Naive thymus-derived CD4-positive, alpha-beta T cell (primary cell): ENCODE measurements around the gene NEK7. TPM values are rescaled to one million over a fixed set of nuclear protein-coding genes. Genes with fewer than 3 reads are reported as not detected.

Experiments used
- ATAC-seq: fragments of 150-1000 bp; cut with Tn5 transposase; 2 replicates; pipeline ENCODE4 v1.10.0; 2021; ENCODE audit warnings: mild to moderate bottlenecking, moderate library complexity
- CTCF ChIA-PET: fragments of 350-600 bp; sonication (Branson Sonifier 250); formaldehyde crosslinking; loops from one replicate; lab custom pipeline; 2021; ENCODE audit warnings: antibody characterized with exemption; lab: Charles Lee
- POLR2A ChIA-PET: fragments of 350-600 bp; sonication (Branson Sonifier 250); formaldehyde crosslinking; loops from one replicate; lab custom pipeline; 2021; ENCODE audit warnings: antibody characterized with exemption, inconsistent platforms; lab: Charles Lee
- DNase-seq, 9 donors: peaks; one replicate each; pipeline versions ENCODE4 v3.0.0 to v3.0.0-alpha.2; 2020 to 2022; ENCODE audit warnings: mixed read lengths in 1 of 9
- H3K27ac ChIP-seq: one replicate; pipeline ENCODE4 v1.7.0; 2013; ENCODE audit warnings: mild to moderate bottlenecking, low read depth, low read length, moderate library complexity
- H3K27me3 ChIP-seq, 2 donors: one replicate each; pipeline ENCODE4 v1.7.0; 2013; ENCODE audit warnings: low read length in 2 of 2, mild to moderate bottlenecking in 2 of 2, moderate library complexity in 2 of 2; ENCODE audit not compliant: control insufficient read depth in 2 of 2, insufficient read depth in 2 of 2
- H3K36me3 ChIP-seq, 3 experiments: 1 replicate in 2 of 3; 2 replicates in 1 of 3; pipeline ENCODE4 v1.7.0; 2013; ENCODE audit warnings: low read length in 3 of 3, mild to moderate bottlenecking in 3 of 3, moderate library complexity in 1 of 3; ENCODE audit not compliant: insufficient read depth in 3 of 3, control insufficient read depth in 2 of 3
- H3K4me1 ChIP-seq, 2 donors: one replicate each; pipeline ENCODE4 v1.7.0; 2013; ENCODE audit warnings: low read length in 2 of 2, mild to moderate bottlenecking in 2 of 2, moderate library complexity in 1 of 2; ENCODE audit not compliant: control insufficient read depth in 2 of 2, insufficient read depth in 2 of 2
- H3K4me3 ChIP-seq: 2 replicates; pipeline ENCODE4 v1.7.0; 2013; ENCODE audit warnings: mild to moderate bottlenecking, low read length
- H3K9me3 ChIP-seq, 3 experiments: 1 replicate in 2 of 3; 2 replicates in 1 of 3; pipeline ENCODE4 v1.7.0; 2013; ENCODE audit warnings: low read length in 3 of 3; ENCODE audit not compliant: control insufficient read depth in 2 of 3
- H3K27ac Mint-ChIP-seq, 9 donors: one replicate each; pipeline ENCODE4 v1.8.0; 2020 to 2022; ENCODE audit warnings: mixed read lengths in 9 of 9, mild to moderate bottlenecking in 8 of 9, moderate library complexity in 5 of 9, inconsistent platforms in 2 of 9
- H3K27me3 Mint-ChIP-seq, 5 donors: one replicate each; pipeline ENCODE4 v1.8.0; 2021 to 2022; ENCODE audit warnings: mixed read lengths in 5 of 5, mild to moderate bottlenecking in 1 of 5
- H3K36me3 Mint-ChIP-seq, 5 donors: one replicate each; pipeline ENCODE4 v1.8.0; 2020 to 2022; ENCODE audit warnings: mixed read lengths in 5 of 5, mild to moderate bottlenecking in 3 of 5, inconsistent platforms in 1 of 5
- H3K4me1 Mint-ChIP-seq, 7 donors: one replicate each; pipeline ENCODE4 v1.8.0; 2020 to 2022; ENCODE audit warnings: mixed read lengths in 7 of 7, mild to moderate bottlenecking in 3 of 7, inconsistent platforms in 1 of 7
- H3K4me3 Mint-ChIP-seq, 10 donors: one replicate each; pipeline ENCODE4 v1.8.0; 2020 to 2022; ENCODE audit warnings: mild to moderate bottlenecking in 10 of 10, mixed read lengths in 10 of 10, moderate library complexity in 6 of 10, inconsistent platforms in 2 of 10
- H3K9me3 Mint-ChIP-seq, 11 donors: one replicate each; pipeline ENCODE4 v1.8.0; 2020 to 2022; ENCODE audit warnings: mixed read lengths in 11 of 11, mild to moderate bottlenecking in 4 of 11, inconsistent platforms in 1 of 11, moderate library complexity in 1 of 11
- intact Hi-C, 2 donors: fragments of 100-400 bp; cut with micrococcal nuclease; formaldehyde crosslinking; loops; one replicate each; pipeline ENCODE4 v1.15.1; 2023
- polyA plus RNA-seq, 2 donors: library from polyadenylated mRNA; unstranded; fragments of 300-500 nt; fragmentation: Illumina TruSeq; gene quantifications; one replicate each; pipeline ENCODE4 v1.2.3, GENCODE V29; 2021
- total RNA-seq, 6 experiments: library from RNA in 5 of 6; stranded (reverse) in 5 of 6; gene quantifications; 1 replicate in 5 of 6; 2 replicates in 1 of 6; pipeline ENCODE4 v1.2.3 and lab custom pipeline; 2021 to 2026

The NEK7 gene
- total RNA-seq (10 to 100 TPM; 25.1 to 68.4 (median 61.3) TPM), polyA plus RNA-seq (10 to 100 TPM; 28.8 to 30.4 TPM), total RNA-seq (lab: John Stamatoyannopoulos, UW) (42.3 reads per million, percentile 67 among the genes with 10 or more reads in this experiment)

- Mint-ChIP-seq H3K36me3 (peaks cover 0 to 7% (median 0%) of the 10 kb centered on the region in 5 donors), H3K27ac (peak within 1 kb of the TSS; percentile 97 to 100 (median 99)), H3K27me3 (peaks cover 0 to under 1% (median 0%) of the 10 kb centered on the region in 5 donors), H3K9me3 (peaks cover 0 to 2% (median 0%) of the 10 kb centered on the region in 11 donors), H3K4me3 (peak within 1 kb of the TSS; percentile 97 to 100 (median 100)), H3K4me1 (peaks cover 24 to 47% (median 42%) of the 10 kb centered on the region in 7 donors)
- Histone ChIP-seq H3K27ac (peak within 1 kb of the TSS; percentile 96), H3K4me1 (peaks cover 22 to 28% of the 10 kb centered on the region in 2 donors), H3K27me3 (no peaks in the 10 kb centered on the region), H3K36me3 (peaks cover 0 to 10% (median 0%) of the 10 kb centered on the region in 3 experiments), H3K9me3 (no peaks in the 10 kb centered on the region), H3K4me3 (peak within 1 kb of the TSS; percentile 99)
- ChIA-PET CTCF (interaction anchor here (0.5 to 1.9 kb wide), 3 partner anchors 16 to 23 kb away, joined by 4 to 12 read pairs (median 7); no protein-coding TSS in a partner anchor), POLR2A (interaction anchor here (0.6 to 4.7 kb wide), 8 partner anchors 15 to 779 kb away, joined by 3 to 150 read pairs (median 4); partner anchors contain the start of gene C1orf53)
- peak; percentile 46 to 78 (median 64) for DNase-seq
- intact Hi-C loops, result loop anchor here (1.0 to 5.0 kb wide), 26 partner anchors 22 to 1010 kb away; partner anchors contain the start of genes C1orf53 (in 2 of the 2), DENND1B (in 2 of the 2), ASPM (in 1 of the 2) and LHX9 (in 1 of the 2)
- ATAC-seq, result peak; percentile 48
Observed at GRCh38 chr1:198156745-198157240, at the start of gene NEK7. TSS of gene NEK7 (plus strand) at chr1:198156998. CDS start at chr1:198232581, 75,583 bp downstream.

GRCh38 chr1:198107091-198107501 lies 49.7 kb upstream of the NEK7 start:
- Histone ChIP-seq H3K36me3 (no peaks in the 10 kb centered on the region), H3K9me3 (no peaks in the 10 kb centered on the region), H3K27ac (no peak overlapping the region), H3K4me1 (peaks cover 5 to 7% of the 10 kb centered on the region in 2 donors), H3K4me3 (no peak overlapping the region), H3K27me3 (no peaks in the 10 kb centered on the region)
- Mint-ChIP-seq H3K27ac (no peak overlapping the region), H3K4me3 (no peak overlapping the region), H3K4me1 (peaks cover 6 to 14% (median 12%) of the 10 kb centered on the region in 7 donors), H3K27me3 (no peaks in the 10 kb centered on the region), H3K9me3 (peaks cover 0 to 2% (median 0%) of the 10 kb centered on the region in 11 donors), H3K36me3 (no peaks in the 10 kb centered on the region)
- ChIA-PET CTCF (no interaction called here), POLR2A (no interaction called here)
- intact Hi-C loops, result no loop called here
- no peak for ATAC-seq
- DNase-seq, result no peak

GRCh38 chr1:198108636-198109370 lies 48.0 kb upstream of the NEK7 start:
- no peaks in the 10 kb centered on the region for H3K36me3 ChIP-seq
- Mint-ChIP-seq H3K4me1 (no peaks in the 10 kb centered on the region), H3K27ac (no peak overlapping the region), H3K36me3 (no peaks in the 10 kb centered on the region), H3K27me3 (peaks cover 0 to 2% (median 0%) of the 10 kb centered on the region in 5 donors), H3K4me3 (no peak overlapping the region), H3K9me3 (peaks cover 0 to 2% (median 0%) of the 10 kb centered on the region in 11 donors)
- H3K4me3 ChIP-seq, result no peak overlapping the region
- no peak overlapping the region for H3K27ac ChIP-seq
- ChIA-PET POLR2A (interaction anchor here (0.6 kb wide), 1 partner anchor 1028 kb away, joined by 3 read pairs; no protein-coding TSS in a partner anchor), CTCF (no interaction called here)
- H3K27me3 ChIP-seq, result no peaks in the 10 kb centered on the region
- DNase-seq (no peak), ATAC-seq (no peak)
- no peaks in the 10 kb centered on the region for H3K4me1 ChIP-seq
- intact Hi-C loops, result no loop called here
- no peaks in the 10 kb centered on the region for H3K9me3 ChIP-seq

- Histone ChIP-seq H3K27ac (no peak overlapping the region), H3K4me3 (no peak overlapping the region), H3K4me1 (no peaks in the 10 kb centered on the region), H3K36me3 (no peaks in the 10 kb centered on the region), H3K27me3 (no peaks in the 10 kb centered on the region), H3K9me3 (no peaks in the 10 kb centered on the region)
- ChIA-PET CTCF (no interaction called here), POLR2A (interaction anchor here (0.6 kb wide), 1 partner anchor 1028 kb away, joined by 3 read pairs; no protein-coding TSS in a partner anchor)
- H3K4me3 Mint-ChIP-seq, result no peak overlapping the region
- H3K9me3 Mint-ChIP-seq, result peaks cover 0 to 2% (median 0%) of the 10 kb centered on the region in 11 donors
- no peak overlapping the region for H3K27ac Mint-ChIP-seq
- no peaks in the 10 kb centered on the region for H3K36me3 Mint-ChIP-seq
- H3K4me1 Mint-ChIP-seq, result no peaks in the 10 kb centered on the region
- intact Hi-C loops, result no loop called here
- H3K27me3 Mint-ChIP-seq, result peaks cover 0 to 5% (median 0%) of the 10 kb centered on the region in 5 donors
- ATAC-seq (no peak), DNase-seq (no peak)
Observed at GRCh38 chr1:198109371-198109715, 47.5 kb upstream of the NEK7 start.

GRCh38 chr1:198113342-198113750 lies 43.5 kb upstream of the NEK7 start:
- ChIA-PET CTCF (no interaction called here), POLR2A (no interaction called here)
- no peaks in the 10 kb centered on the region for H3K9me3 ChIP-seq
- H3K27me3 ChIP-seq, result no peaks in the 10 kb centered on the region
- no peak overlapping the region for H3K4me3 ChIP-seq
- no peak overlapping the region for H3K27ac ChIP-seq
- intact Hi-C loops, result no loop called here
- no peaks in the 10 kb centered on the region for H3K36me3 Mint-ChIP-seq
- H3K27ac Mint-ChIP-seq, result no peak overlapping the region
- peaks cover 0 to 5% (median 3%) of the 10 kb centered on the region in 5 donors for H3K27me3 Mint-ChIP-seq
- H3K36me3 ChIP-seq, result no peaks in the 10 kb centered on the region
- no peak for ATAC-seq
- H3K4me1 Mint-ChIP-seq, result no peaks in the 10 kb centered on the region
- no peak for DNase-seq
- no peaks in the 10 kb centered on the region for H3K4me1 ChIP-seq
- peaks cover 0 to 2% (median 0%) of the 10 kb centered on the region in 11 donors for H3K9me3 Mint-ChIP-seq
- no peak overlapping the region for H3K4me3 Mint-ChIP-seq

GRCh38 chr1:198116069-198116468 lies 40.7 kb upstream of the NEK7 start:
- POLR2A ChIA-PET, result no interaction called here
- Mint-ChIP-seq H3K9me3 (peaks cover 0 to 1% (median 0%) of the 10 kb centered on the region in 11 donors), H3K27ac (no peak overlapping the region), H3K4me3 (no peak overlapping the region), H3K36me3 (no peaks in the 10 kb centered on the region), H3K4me1 (no peaks in the 10 kb centered on the region), H3K27me3 (peaks cover 0 to 5% (median 3%) of the 10 kb centered on the region in 5 donors)
- Histone ChIP-seq H3K4me1 (no peaks in the 10 kb centered on the region), H3K9me3 (no peaks in the 10 kb centered on the region), H3K4me3 (no peak overlapping the region), H3K27ac (no peak overlapping the region), H3K27me3 (no peaks in the 10 kb centered on the region), H3K36me3 (no peaks in the 10 kb centered on the region)
- intact Hi-C loops, result no loop called here
- CTCF ChIA-PET, result no interaction called here
- ATAC-seq (no peak), DNase-seq (no peak)
